A549 (cell line): ENCODE data around the gene SOX10.

ENCODE experiments used
- BHLHE40 ChIP-seq: IDR thresholded peaks from 2 replicates; pipeline ENCODE4 v1.6.1; 2012; ENCODE audit warnings: low read depth, low read length, inconsistent platforms
- CBX8 ChIP-seq: fragments of 200-600 bp; sonication (generic); IDR thresholded peaks from 2 replicates; pipeline ENCODE4 v1.6.1; 2016
- CEBPB ChIP-seq, 2 experiments: fragments of >200 bp in 1 of 2; sonication (Bioruptor Twin) in 1 of 2; formaldehyde crosslinking in 1 of 2; IDR thresholded peaks; 2 replicates each; pipeline ENCODE4 v1.6.1; 2012 to 2016
- POLR2A ChIP-seq: IDR thresholded peaks from 2 replicates; pipeline ENCODE4 v1.6.1; 2012; ENCODE audit warnings: mild to moderate bottlenecking, low read length
- POLR2AphosphoS2 ChIP-seq: conservative IDR thresholded peaks from 2 replicates; pipeline ENCODE4 v1.6.1; 2012; ENCODE audit warnings: low read length, improper control_type of control experiment, inconsistent platforms
- RAD21 ChIP-seq, 2 experiments: fragments of >200 bp in 1 of 2; sonication (Bioruptor Twin) in 1 of 2; formaldehyde crosslinking in 1 of 2; IDR thresholded peaks in 1 of 2; conservative IDR thresholded peaks in 1 of 2; 2 replicates in 1 of 2; 3 replicates in 1 of 2; pipeline ENCODE4 v1.6.1; 2012 to 2018; ENCODE audit warnings: inconsistent platforms in 1 of 2
- SMC3 ChIP-seq: fragments of >200 bp; sonication (Bioruptor Twin); formaldehyde crosslinking; IDR thresholded peaks from 3 replicates; pipeline ENCODE4 v1.6.1; 2018; ENCODE audit warnings: inconsistent platforms
- SREBF2 ChIP-seq: fragments of 450-650 bp; IDR thresholded peaks from 2 replicates; pipeline ENCODE4 v1.6.1; 2014; ENCODE audit warnings: mild to moderate bottlenecking, moderate library complexity
- TFCP2L1 ChIP-seq: fragments of 250-450 bp; sonication (Bioruptor Pico); IDR thresholded peaks from 2 replicates; pipeline ENCODE4 v1.5.0; 2021; ENCODE audit warnings: mild to moderate bottlenecking
- TF ChIP-seq, protein P1 (sequence below): fragments of 200-600 bp; sonication (generic); IDR thresholded peaks from 2 replicates; pipeline ENCODE4 v1.6.1; 2016; ENCODE audit warnings: antibody characterized with exemption, mild to moderate bottlenecking, moderate library complexity
- TF ChIP-seq, protein P2 (sequence below): IDR thresholded peaks from 2 replicates; pipeline ENCODE4 v1.6.1; 2012; ENCODE audit warnings: low read depth, borderline replicate concordance
- TF ChIP-seq, protein P3 (sequence below): fragments of >200 bp; sonication (Bioruptor Twin); formaldehyde crosslinking; IDR thresholded peaks from 3 replicates; pipeline ENCODE4 v1.5.1; 2016
- TF ChIP-seq, protein P4 (sequence below): fragments of 450-650 bp; IDR thresholded peaks from 2 replicates; pipeline ENCODE4 v1.6.1; 2014; ENCODE audit warnings: antibody characterized with exemption
- TF ChIP-seq, protein P5 (sequence below): IDR thresholded peaks from 2 replicates; pipeline ENCODE4 v1.6.1; 2012

DNA sequence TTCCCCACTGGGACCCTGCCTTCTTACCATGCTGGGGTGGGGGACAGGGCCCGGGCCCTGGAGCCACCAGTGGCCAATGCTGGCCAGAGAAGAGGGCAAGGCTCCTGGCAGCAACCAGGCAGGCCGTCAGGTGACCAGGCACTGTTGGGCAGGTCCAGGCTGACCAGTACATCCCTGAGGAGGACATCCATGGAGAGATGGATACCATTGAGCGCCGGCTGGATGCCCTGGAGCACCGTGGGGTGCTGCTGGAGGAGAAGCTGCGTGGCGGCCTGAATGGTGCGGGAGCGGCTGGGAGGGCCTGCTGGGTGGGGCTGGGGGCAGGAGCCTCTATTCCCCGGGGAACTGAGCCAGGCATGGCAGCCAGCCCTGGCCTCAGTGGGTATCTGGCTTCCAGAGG is 52.0 kb downstream of the SOX10 start:
- TF ChIP-seq, protein P1, sequence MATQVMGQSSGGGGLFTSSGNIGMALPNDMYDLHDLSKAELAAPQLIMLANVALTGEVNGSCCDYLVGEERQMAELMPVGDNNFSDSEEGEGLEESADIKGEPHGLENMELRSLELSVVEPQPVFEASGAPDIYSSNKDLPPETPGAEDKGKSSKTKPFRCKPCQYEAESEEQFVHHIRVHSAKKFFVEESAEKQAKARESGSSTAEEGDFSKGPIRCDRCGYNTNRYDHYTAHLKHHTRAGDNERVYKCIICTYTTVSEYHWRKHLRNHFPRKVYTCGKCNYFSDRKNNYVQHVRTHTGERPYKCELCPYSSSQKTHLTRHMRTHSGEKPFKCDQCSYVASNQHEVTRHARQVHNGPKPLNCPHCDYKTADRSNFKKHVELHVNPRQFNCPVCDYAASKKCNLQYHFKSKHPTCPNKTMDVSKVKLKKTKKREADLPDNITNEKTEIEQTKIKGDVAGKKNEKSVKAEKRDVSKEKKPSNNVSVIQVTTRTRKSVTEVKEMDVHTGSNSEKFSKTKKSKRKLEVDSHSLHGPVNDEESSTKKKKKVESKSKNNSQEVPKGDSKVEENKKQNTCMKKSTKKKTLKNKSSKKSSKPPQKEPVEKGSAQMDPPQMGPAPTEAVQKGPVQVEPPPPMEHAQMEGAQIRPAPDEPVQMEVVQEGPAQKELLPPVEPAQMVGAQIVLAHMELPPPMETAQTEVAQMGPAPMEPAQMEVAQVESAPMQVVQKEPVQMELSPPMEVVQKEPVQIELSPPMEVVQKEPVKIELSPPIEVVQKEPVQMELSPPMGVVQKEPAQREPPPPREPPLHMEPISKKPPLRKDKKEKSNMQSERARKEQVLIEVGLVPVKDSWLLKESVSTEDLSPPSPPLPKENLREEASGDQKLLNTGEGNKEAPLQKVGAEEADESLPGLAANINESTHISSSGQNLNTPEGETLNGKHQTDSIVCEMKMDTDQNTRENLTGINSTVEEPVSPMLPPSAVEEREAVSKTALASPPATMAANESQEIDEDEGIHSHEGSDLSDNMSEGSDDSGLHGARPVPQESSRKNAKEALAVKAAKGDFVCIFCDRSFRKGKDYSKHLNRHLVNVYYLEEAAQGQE, result no peak
- TF ChIP-seq, protein P2, sequence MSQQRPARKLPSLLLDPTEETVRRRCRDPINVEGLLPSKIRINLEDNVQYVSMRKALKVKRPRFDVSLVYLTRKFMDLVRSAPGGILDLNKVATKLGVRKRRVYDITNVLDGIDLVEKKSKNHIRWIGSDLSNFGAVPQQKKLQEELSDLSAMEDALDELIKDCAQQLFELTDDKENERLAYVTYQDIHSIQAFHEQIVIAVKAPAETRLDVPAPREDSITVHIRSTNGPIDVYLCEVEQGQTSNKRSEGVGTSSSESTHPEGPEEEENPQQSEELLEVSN, result no peak
- TF ChIP-seq TFCP2L1, result no peak
- TF ChIP-seq POLR2A, result no peak
- no peak for TF ChIP-seq SMC3
- TF ChIP-seq, protein P3, sequence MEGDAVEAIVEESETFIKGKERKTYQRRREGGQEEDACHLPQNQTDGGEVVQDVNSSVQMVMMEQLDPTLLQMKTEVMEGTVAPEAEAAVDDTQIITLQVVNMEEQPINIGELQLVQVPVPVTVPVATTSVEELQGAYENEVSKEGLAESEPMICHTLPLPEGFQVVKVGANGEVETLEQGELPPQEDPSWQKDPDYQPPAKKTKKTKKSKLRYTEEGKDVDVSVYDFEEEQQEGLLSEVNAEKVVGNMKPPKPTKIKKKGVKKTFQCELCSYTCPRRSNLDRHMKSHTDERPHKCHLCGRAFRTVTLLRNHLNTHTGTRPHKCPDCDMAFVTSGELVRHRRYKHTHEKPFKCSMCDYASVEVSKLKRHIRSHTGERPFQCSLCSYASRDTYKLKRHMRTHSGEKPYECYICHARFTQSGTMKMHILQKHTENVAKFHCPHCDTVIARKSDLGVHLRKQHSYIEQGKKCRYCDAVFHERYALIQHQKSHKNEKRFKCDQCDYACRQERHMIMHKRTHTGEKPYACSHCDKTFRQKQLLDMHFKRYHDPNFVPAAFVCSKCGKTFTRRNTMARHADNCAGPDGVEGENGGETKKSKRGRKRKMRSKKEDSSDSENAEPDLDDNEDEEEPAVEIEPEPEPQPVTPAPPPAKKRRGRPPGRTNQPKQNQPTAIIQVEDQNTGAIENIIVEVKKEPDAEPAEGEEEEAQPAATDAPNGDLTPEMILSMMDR, result no peak
- TF ChIP-seq RAD21 (conservative IDR thresholded peaks at IDR 0.05 in 1 of 2, IDR thresholded peaks at IDR 0.05 in 1 of 2), result no peak
- TF ChIP-seq, protein P4, sequence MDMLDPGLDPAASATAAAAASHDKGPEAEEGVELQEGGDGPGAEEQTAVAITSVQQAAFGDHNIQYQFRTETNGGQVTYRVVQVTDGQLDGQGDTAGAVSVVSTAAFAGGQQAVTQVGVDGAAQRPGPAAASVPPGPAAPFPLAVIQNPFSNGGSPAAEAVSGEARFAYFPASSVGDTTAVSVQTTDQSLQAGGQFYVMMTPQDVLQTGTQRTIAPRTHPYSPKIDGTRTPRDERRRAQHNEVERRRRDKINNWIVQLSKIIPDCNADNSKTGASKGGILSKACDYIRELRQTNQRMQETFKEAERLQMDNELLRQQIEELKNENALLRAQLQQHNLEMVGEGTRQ, result no peak
- no peak for TF ChIP-seq SREBF2
- TF ChIP-seq POLR2AphosphoS2, result no peak
- no peak for TF ChIP-seq CEBPB (IDR thresholded peaks at IDR 0.05)
- TF ChIP-seq CBX8, result no peak
- TF ChIP-seq BHLHE40, result no peak
- TF ChIP-seq, protein P5, sequence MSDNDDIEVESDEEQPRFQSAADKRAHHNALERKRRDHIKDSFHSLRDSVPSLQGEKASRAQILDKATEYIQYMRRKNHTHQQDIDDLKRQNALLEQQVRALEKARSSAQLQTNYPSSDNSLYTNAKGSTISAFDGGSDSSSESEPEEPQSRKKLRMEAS, result no peak
